Memory B cell (primary cell): ENCODE data around the gene FRMD4B.
A peak's percentile ranks its signal among the peaks of the same experiment; 100 is the strongest.

ENCODE experiments used
- ATAC-seq: fragments of 150-1000 bp; cut with Tn5 transposase; 2 replicates; pipeline ENCODE4 v1.10.0; 2021; ENCODE audit warnings: low read depth, mild to moderate bottlenecking, moderate library complexity
- DNase-seq, 2 donors: peaks; one replicate each; pipeline ENCODE4 v3.0.0; 2022; ENCODE audit warnings: low spot score in 2 of 2
- H3K27ac Mint-ChIP-seq: one replicate; pipeline ENCODE4 v1.8.0; 2022; ENCODE audit warnings: mild to moderate bottlenecking, moderate library complexity, mixed read lengths
- H3K27me3 Mint-ChIP-seq: one replicate; pipeline ENCODE4 v1.8.0; 2022; ENCODE audit warnings: mixed read lengths
- H3K36me3 Mint-ChIP-seq: one replicate; pipeline ENCODE4 v1.8.0; 2022; ENCODE audit warnings: mild to moderate bottlenecking, mixed read lengths
- H3K4me1 Mint-ChIP-seq: one replicate; pipeline ENCODE4 v1.8.0; 2022; ENCODE audit warnings: mixed read lengths
- H3K4me3 Mint-ChIP-seq: one replicate; pipeline ENCODE4 v1.8.0; 2022; ENCODE audit warnings: mild to moderate bottlenecking, moderate library complexity, mixed read lengths
- H3K9me3 Mint-ChIP-seq: one replicate; pipeline ENCODE4 v1.8.0; 2022; ENCODE audit warnings: mixed read lengths

FRMD4B gene

GRCh38 chr3:69367586-69367985 is 18.3 kb downstream of the FRMD4B start:
- no peak overlapping the region for H3K27ac Mint-ChIP-seq
- H3K36me3 Mint-ChIP-seq = no peaks in the 10 kb centered on the region

DNA sequence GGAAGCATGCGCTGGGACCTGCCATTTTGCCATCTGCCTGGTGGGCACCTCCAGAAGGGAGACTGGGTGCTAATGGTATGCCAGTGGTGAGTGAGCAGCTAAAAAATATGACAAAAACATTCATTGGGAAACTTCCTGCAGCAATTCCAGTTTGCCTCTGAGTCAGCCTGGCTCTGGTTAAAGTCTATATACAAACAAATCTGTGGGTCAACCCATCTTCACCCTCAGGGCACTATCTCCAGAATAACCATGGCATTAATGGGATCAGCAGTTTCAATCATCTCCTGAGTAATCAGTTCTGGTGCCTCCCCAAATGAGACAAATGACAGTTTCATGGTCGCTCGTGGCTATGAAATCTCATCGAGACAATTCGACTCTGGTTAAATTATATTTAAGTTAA is 21.5 kb downstream of the FRMD4B start:
- no peaks in the 10 kb centered on the region for H3K27me3 Mint-ChIP-seq
- ATAC-seq = no peak
- no peak overlapping the region for H3K4me3 Mint-ChIP-seq
- DNase-seq = no peak
- no peak overlapping the region for H3K27ac Mint-ChIP-seq
- no peaks in the 10 kb centered on the region for H3K36me3 Mint-ChIP-seq
- no peaks in the 10 kb centered on the region for H3K9me3 Mint-ChIP-seq
- H3K4me1 Mint-ChIP-seq = peaks cover 7% of the 10 kb centered on the region

More at GRCh38 chr3:69367586-69367985, 18.3 kb downstream of the FRMD4B start:
- DNase-seq (no peak), ATAC-seq (no peak)
- Mint-ChIP-seq H3K27me3 (peaks cover 4% of the 10 kb centered on the region), H3K9me3 (no peaks in the 10 kb centered on the region), H3K4me3 (no peak overlapping the region), H3K4me1 (peaks cover 13% of the 10 kb centered on the region)

GRCh38 chr3:69360690-69361089 is 25.2 kb downstream of the FRMD4B start:
- Mint-ChIP-seq H3K36me3 (no peaks in the 10 kb centered on the region), H3K4me3 (no peak overlapping the region), H3K27ac (no peak overlapping the region), H3K9me3 (peaks cover 3% of the 10 kb centered on the region), H3K4me1 (no peaks in the 10 kb centered on the region), H3K27me3 (no peaks in the 10 kb centered on the region)
- DNase-seq = no peak
- ATAC-seq = no peak

- no peaks in the 10 kb centered on the region for H3K27me3 Mint-ChIP-seq
- peaks cover 3% of the 10 kb centered on the region for H3K9me3 Mint-ChIP-seq
- H3K4me1 Mint-ChIP-seq = no peaks in the 10 kb centered on the region
- DNase-seq (no peak), ATAC-seq (no peak)
- H3K36me3 Mint-ChIP-seq = no peaks in the 10 kb centered on the region
- no peak overlapping the region for H3K27ac Mint-ChIP-seq
- H3K4me3 Mint-ChIP-seq = no peak overlapping the region
These were observed 26.0 kb downstream of the FRMD4B start for GRCh38 chr3:69359916-69360315.

DNA sequence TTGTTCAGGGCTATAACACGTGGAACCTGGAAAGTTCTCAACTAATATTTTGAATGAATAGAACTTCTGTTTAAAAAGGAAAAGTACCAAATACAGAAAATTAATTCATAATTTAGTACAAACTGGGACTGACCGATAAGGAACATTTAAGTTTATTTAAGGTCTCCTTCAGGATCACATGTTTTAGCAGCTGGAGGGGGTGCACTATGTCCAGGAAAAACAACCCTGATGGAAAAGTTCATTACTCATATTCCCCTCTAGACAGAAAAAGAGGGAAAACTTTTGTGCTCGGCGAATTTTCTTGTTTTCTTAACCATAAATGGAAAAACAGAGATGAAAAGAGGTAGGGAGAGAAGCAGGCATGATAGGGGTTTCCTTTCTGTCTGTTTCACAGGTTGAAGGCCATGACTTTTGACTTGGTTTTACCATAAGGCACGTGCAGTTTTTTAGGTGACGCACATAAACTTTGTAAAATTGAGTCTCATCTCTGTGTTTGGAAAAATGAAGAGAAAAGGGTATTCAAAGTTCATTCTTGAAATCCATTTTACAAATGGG is 26.5 kb downstream of the FRMD4B start:
- H3K4me3 Mint-ChIP-seq = no peak overlapping the region
- H3K27ac Mint-ChIP-seq = no peak overlapping the region
- DNase-seq = no peak
- no peaks in the 10 kb centered on the region for H3K4me1 Mint-ChIP-seq
- no peaks in the 10 kb centered on the region for H3K36me3 Mint-ChIP-seq
- peaks cover 3% of the 10 kb centered on the region for H3K9me3 Mint-ChIP-seq
- no peaks in the 10 kb centered on the region for H3K27me3 Mint-ChIP-seq
- ATAC-seq = no peak

DNA sequence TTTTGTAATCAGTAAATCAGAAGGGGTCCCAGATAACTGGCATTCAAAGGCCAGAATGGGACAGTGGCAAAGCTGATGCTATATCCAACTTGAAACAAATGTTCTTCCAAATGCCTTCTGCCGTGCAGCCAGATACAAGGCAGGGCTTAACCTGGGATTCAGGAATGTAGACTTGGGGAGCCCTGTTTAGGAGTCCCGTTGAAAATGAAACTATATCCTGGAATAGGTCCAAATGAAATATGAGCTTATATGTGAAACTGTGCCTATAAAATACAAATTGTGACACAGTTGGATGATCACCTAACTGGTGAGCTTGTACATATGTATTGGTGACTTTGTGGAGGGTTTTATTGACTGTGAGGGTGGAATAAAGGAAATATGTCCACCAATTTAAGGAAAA is 28.7 kb downstream of the FRMD4B start:
- no peak for ATAC-seq
- Mint-ChIP-seq H3K27ac (no peak overlapping the region), H3K9me3 (peaks cover 3% of the 10 kb centered on the region), H3K27me3 (peaks cover 2% of the 10 kb centered on the region), H3K4me3 (no peak overlapping the region), H3K36me3 (no peaks in the 10 kb centered on the region), H3K4me1 (peaks cover 5% of the 10 kb centered on the region)
- no peak for DNase-seq

- DNase-seq (no peak), ATAC-seq (no peak)
- H3K27me3 Mint-ChIP-seq = peaks cover 3% of the 10 kb centered on the region
- H3K9me3 Mint-ChIP-seq = peaks cover 3% of the 10 kb centered on the region
- H3K4me1 Mint-ChIP-seq = peaks cover 5% of the 10 kb centered on the region
- no peak overlapping the region for H3K27ac Mint-ChIP-seq
- H3K36me3 Mint-ChIP-seq = no peaks in the 10 kb centered on the region
- no peak overlapping the region for H3K4me3 Mint-ChIP-seq
These were observed 30.9 kb downstream of the FRMD4B start for GRCh38 chr3:69354948-69355347.

GRCh38 chr3:69353503-69353902 is 32.4 kb downstream of the FRMD4B start:
- DNase-seq (no peak), ATAC-seq (no peak)
- peaks cover 4% of the 10 kb centered on the region for H3K27me3 Mint-ChIP-seq
- peaks cover 5% of the 10 kb centered on the region for H3K4me1 Mint-ChIP-seq
- no peak overlapping the region for H3K27ac Mint-ChIP-seq
- H3K4me3 Mint-ChIP-seq = peak overlapping the region; percentile 41
- H3K36me3 Mint-ChIP-seq = no peaks in the 10 kb centered on the region
- no peaks in the 10 kb centered on the region for H3K9me3 Mint-ChIP-seq

DNA sequence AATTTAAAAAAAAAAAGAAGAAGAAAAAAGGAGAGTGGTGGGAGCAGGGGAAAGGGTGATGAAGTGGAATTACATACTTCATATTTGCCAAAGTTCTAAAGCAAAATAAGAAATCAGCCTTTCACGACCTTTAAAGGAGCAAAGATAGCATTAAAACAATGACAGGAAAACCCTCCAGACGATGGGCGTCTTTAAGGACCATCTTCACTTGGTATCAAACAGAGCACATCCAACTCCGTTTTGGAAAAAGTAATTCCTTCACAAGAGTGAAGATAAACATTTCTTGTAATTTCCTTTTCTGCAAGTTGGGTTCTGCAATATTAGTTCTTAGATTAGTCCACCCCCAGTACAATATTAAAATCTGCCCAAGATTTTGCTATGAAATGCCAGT is 32.8 kb downstream of the FRMD4B start:
- ATAC-seq (no peak), DNase-seq (no peak)
- Mint-ChIP-seq H3K9me3 (no peaks in the 10 kb centered on the region), H3K36me3 (no peaks in the 10 kb centered on the region), H3K27me3 (peaks cover 4% of the 10 kb centered on the region), H3K4me3 (peak overlapping the region; percentile 41), H3K27ac (no peak overlapping the region), H3K4me1 (peaks cover 5% of the 10 kb centered on the region)

GRCh38 chr3:69352305-69353087 is 33.4 kb downstream of the FRMD4B start:
- Mint-ChIP-seq H3K27ac (no peak overlapping the region), H3K36me3 (no peaks in the 10 kb centered on the region), H3K27me3 (peaks cover 4% of the 10 kb centered on the region), H3K4me3 (no peak overlapping the region), H3K4me1 (peaks cover 5% of the 10 kb centered on the region), H3K9me3 (no peaks in the 10 kb centered on the region)
- ATAC-seq (no peak), DNase-seq (no peak)

DNA sequence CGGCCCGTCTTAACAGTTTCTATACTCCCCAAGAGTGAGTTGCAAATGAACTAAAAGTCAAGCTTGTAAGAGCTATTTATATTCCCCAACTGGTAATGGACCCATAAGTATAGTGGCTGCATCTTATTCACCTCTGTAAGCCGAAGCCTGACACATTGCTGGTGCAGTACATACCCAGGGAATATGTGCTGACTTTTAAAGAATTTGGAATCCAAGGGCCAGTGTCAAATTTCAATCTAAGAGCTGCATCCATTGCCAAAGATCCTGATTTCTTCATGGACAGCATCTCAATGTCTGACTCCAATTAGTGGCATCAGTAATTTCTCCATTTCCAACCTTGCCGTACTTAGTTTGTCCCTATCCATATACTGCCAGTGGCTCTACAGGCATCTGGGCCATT is 42.0 kb downstream of the FRMD4B start:
- Mint-ChIP-seq H3K9me3 (peaks cover 2% of the 10 kb centered on the region), H3K27ac (no peak overlapping the region), H3K4me3 (no peak overlapping the region), H3K36me3 (peaks cover 2% of the 10 kb centered on the region), H3K4me1 (no peaks in the 10 kb centered on the region), H3K27me3 (peaks cover 8% of the 10 kb centered on the region)
- ATAC-seq = no peak
- no peak for DNase-seq

DNA sequence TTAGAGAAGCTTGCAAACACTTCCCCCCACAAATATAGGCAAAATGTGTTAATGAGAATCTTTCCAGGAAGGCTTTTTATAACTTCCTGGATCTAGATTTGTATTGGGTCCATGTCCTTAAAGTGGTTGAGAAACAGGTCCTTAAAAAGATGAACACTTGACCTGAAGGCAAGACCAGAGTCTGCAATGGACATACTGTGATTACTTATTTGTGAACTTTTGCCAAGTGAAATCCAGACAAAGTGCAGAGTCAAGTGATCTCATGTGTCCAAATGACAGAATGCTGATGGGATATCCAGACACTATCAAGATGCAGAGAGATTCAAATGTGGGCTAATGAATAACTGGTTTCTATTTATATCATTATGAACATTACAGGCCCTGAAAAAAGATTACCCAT is 43.8 kb downstream of the FRMD4B start:
- ATAC-seq (no peak), DNase-seq (no peak)
- Mint-ChIP-seq H3K27ac (no peak overlapping the region), H3K27me3 (peaks cover 8% of the 10 kb centered on the region), H3K4me3 (no peak overlapping the region), H3K4me1 (no peaks in the 10 kb centered on the region), H3K9me3 (peaks cover 2% of the 10 kb centered on the region), H3K36me3 (peaks cover 2% of the 10 kb centered on the region)

DNA sequence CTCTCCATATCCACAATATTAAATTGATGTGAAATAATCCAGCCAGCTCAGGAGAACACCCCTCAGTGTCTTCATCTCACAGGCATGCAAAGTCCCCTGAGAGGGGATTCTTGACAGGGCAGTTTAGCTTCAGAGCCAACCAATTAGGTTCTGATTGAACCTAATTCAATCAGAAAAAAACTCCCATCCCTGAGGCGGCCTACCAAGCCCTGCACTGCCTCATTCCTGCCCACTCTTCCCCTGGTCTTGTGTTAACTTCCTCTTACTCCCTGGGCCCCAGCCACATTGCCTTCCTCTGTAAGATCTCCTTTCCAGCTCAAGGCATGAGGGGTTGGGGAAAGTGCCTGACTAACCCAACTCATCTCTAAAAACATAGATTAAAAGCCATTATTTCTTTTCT is 46.1 kb downstream of the FRMD4B start:
- Mint-ChIP-seq H3K36me3 (no peaks in the 10 kb centered on the region), H3K9me3 (peaks cover 1% of the 10 kb centered on the region), H3K27ac (no peak overlapping the region), H3K4me1 (no peaks in the 10 kb centered on the region), H3K27me3 (peaks cover 3% of the 10 kb centered on the region), H3K4me3 (no peak overlapping the region)
- ATAC-seq (no peak), DNase-seq (no peak)

- DNase-seq = no peak
- peaks cover 1% of the 10 kb centered on the region for H3K9me3 Mint-ChIP-seq
- H3K27ac Mint-ChIP-seq = no peak overlapping the region
- no peaks in the 10 kb centered on the region for H3K4me1 Mint-ChIP-seq
- no peak overlapping the region for H3K4me3 Mint-ChIP-seq
- no peaks in the 10 kb centered on the region for H3K36me3 Mint-ChIP-seq
- peaks cover 4% of the 10 kb centered on the region for H3K27me3 Mint-ChIP-seq
- no peak for ATAC-seq
These were observed 47.0 kb downstream of the FRMD4B start for GRCh38 chr3:69338911-69339310.

DNA sequence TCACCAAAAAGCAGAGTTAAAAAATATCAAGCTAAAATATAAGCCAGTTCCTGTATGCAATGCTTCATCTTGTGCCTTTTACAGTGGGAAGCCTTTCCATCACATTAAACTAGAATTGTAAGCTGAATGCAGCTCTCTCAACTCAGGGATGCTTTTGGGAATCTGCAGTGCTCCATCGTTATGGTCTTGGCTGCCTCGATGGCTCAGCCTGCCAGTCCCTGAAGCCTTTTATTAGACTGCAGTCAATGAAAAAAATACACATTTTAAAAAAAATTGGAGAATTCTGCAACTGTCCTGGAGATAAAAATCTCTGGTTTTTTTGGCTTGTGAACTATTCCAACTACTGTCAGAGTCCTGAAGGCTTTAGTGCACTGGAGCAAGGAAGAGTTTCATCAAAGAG is 53.0 kb downstream of the FRMD4B start:
- peaks cover 6% of the 10 kb centered on the region for H3K27me3 Mint-ChIP-seq
- ATAC-seq (no peak), DNase-seq (no peak)
- no peaks in the 10 kb centered on the region for H3K36me3 Mint-ChIP-seq
- no peak overlapping the region for H3K4me3 Mint-ChIP-seq
- H3K9me3 Mint-ChIP-seq = peaks cover 1% of the 10 kb centered on the region
- H3K27ac Mint-ChIP-seq = no peak overlapping the region
- peaks cover 4% of the 10 kb centered on the region for H3K4me1 Mint-ChIP-seq
